Neuronal stem cell (in vitro differentiated cells): ENCODE measurements around the gene MCOLN1.
A peak's percentile ranks its signal among the peaks of the same experiment; 100 is the strongest.

Experiments used
- DNase-seq: peaks from one replicate; pipeline ENCODE4 v3.0.0-alpha.2; 2013; ENCODE audit warnings: low spot score
- H2AFZ ChIP-seq: one replicate; pipeline ENCODE4 v1.6.1; 2013; ENCODE audit warnings: mild to moderate bottlenecking, low read length, inconsistent platforms
- H2AK5ac ChIP-seq: 2 replicates; pipeline ENCODE4 v1.6.1; 2013; ENCODE audit warnings: low read depth, mild to moderate bottlenecking, inconsistent platforms, low read length, moderate library complexity, mixed read lengths
- H2BK120ac ChIP-seq: 2 replicates; pipeline ENCODE4 v1.6.1; 2013; ENCODE audit warnings: low read depth, mild to moderate bottlenecking, inconsistent platforms, low read length, moderate library complexity, mixed read lengths
- H2BK12ac ChIP-seq: one replicate; pipeline ENCODE4 v1.6.1; 2013; ENCODE audit warnings: low read length, inconsistent platforms
- H2BK15ac ChIP-seq: 2 replicates; pipeline ENCODE4 v1.6.1; 2013; ENCODE audit warnings: mild to moderate bottlenecking, low read length, inconsistent platforms, mixed read lengths
- H2BK5ac ChIP-seq: one replicate; pipeline ENCODE4 v1.6.1; 2013; ENCODE audit warnings: inconsistent platforms, mild to moderate bottlenecking, low read length, moderate library complexity
- H3K14ac ChIP-seq: one replicate; pipeline ENCODE4 v1.6.1; 2013; ENCODE audit warnings: low read length, inconsistent platforms
- H3K18ac ChIP-seq: 2 replicates; pipeline ENCODE4 v1.6.1; 2013; ENCODE audit warnings: low read length, inconsistent platforms
- H3K23ac ChIP-seq: 2 replicates; pipeline ENCODE4 v1.6.1; 2013; ENCODE audit warnings: low read depth, mild to moderate bottlenecking, mixed read lengths, low read length, inconsistent platforms; ENCODE audit not compliant: poor library complexity
- H3K27ac ChIP-seq: replicated peaks from 3 replicates; pipeline ENCODE4 v1.5.1; 2013; ENCODE audit warnings: low read length, inconsistent platforms
- H3K27me3 ChIP-seq, 3 experiments: 2 replicates each; pipeline ENCODE4 v1.6.1; 2013; ENCODE audit warnings: low read length in 3 of 3, mild to moderate bottlenecking in 2 of 3, inconsistent platforms in 1 of 3, low read depth in 1 of 3, mixed read lengths in 1 of 3, moderate library complexity in 1 of 3; ENCODE audit not compliant: control insufficient read depth in 3 of 3, insufficient read depth in 3 of 3
- H3K36me3 ChIP-seq, 2 donors: replicated peaks in 1 of 2; 2 replicates each; pipeline ENCODE4 v1.6.1; 2013; ENCODE audit warnings: low read length in 2 of 2; ENCODE audit not compliant: control insufficient read depth in 2 of 2, insufficient read depth in 2 of 2
- H3K4ac ChIP-seq: 2 replicates; pipeline ENCODE4 v1.6.1; 2013; ENCODE audit warnings: inconsistent platforms, mild to moderate bottlenecking, low read length, moderate library complexity
- H3K4me1 ChIP-seq, 2 donors: 1 replicate in 1 of 2; 2 replicates in 1 of 2; pipeline ENCODE4 v1.6.1; 2013; ENCODE audit warnings: low read length in 2 of 2, low read depth in 1 of 2; ENCODE audit not compliant: control insufficient read depth in 2 of 2, insufficient read depth in 1 of 2
- H3K4me2 ChIP-seq: one replicate; pipeline ENCODE4 v1.6.1; 2013; ENCODE audit warnings: mild to moderate bottlenecking, low read length, inconsistent platforms; ENCODE audit not compliant: insufficient read depth, poor library complexity, severe bottlenecking
- H3K4me3 ChIP-seq, 2 donors: 2 replicates each; pipeline ENCODE4 v1.5.1; 2013; ENCODE audit warnings: low read length in 2 of 2, mild to moderate bottlenecking in 2 of 2, inconsistent platforms in 1 of 2, moderate library complexity in 1 of 2
- H3K79me1 ChIP-seq: one replicate; pipeline ENCODE4 v1.6.1; 2013; ENCODE audit warnings: low read depth, mild to moderate bottlenecking, inconsistent platforms, low read length, moderate library complexity
- H3K9ac ChIP-seq: one replicate; pipeline ENCODE4 v1.6.1; 2013; ENCODE audit warnings: mild to moderate bottlenecking, low read depth, low read length, inconsistent platforms; ENCODE audit not compliant: poor library complexity
- H3K9me3 ChIP-seq, 2 donors: replicated peaks in 1 of 2; 2 replicates each; pipeline versions ENCODE3 to v1.6.1; 2013; ENCODE audit warnings: low read length in 2 of 2, mild to moderate bottlenecking in 2 of 2, inconsistent platforms in 1 of 2, low read depth in 1 of 2, mixed read lengths in 1 of 2, moderate library complexity in 1 of 2; ENCODE audit not compliant: control insufficient read depth in 2 of 2, insufficient read depth in 1 of 2
- H4K8ac ChIP-seq: one replicate; pipeline ENCODE4 v1.6.1; 2013; ENCODE audit warnings: low read depth, mild to moderate bottlenecking, inconsistent platforms, low read length, moderate library complexity
- H4K91ac ChIP-seq: one replicate; pipeline ENCODE4 v1.6.1; 2013; ENCODE audit warnings: low read length, low read depth, mild to moderate bottlenecking, inconsistent platforms; ENCODE audit not compliant: poor library complexity
- WGBS, 2 donors: extraction: QIAGEN DNeasy Blood & Tissue Kit; methylation state at CpG; one replicate each; pipeline ENCODE4 v1.1.7; 2013; ENCODE audit warnings: missing lambda C conversion rate in 2 of 2, mixed read lengths in 1 of 2; ENCODE audit not compliant: insufficient read length in 2 of 2, insufficient replicate concordance in 1 of 2; ENCODE audit errors: extremely low coverage in 2 of 2; 5-methylcytosine and 5-hydroxymethylcytosine counted together

The MCOLN1 gene

DNA sequence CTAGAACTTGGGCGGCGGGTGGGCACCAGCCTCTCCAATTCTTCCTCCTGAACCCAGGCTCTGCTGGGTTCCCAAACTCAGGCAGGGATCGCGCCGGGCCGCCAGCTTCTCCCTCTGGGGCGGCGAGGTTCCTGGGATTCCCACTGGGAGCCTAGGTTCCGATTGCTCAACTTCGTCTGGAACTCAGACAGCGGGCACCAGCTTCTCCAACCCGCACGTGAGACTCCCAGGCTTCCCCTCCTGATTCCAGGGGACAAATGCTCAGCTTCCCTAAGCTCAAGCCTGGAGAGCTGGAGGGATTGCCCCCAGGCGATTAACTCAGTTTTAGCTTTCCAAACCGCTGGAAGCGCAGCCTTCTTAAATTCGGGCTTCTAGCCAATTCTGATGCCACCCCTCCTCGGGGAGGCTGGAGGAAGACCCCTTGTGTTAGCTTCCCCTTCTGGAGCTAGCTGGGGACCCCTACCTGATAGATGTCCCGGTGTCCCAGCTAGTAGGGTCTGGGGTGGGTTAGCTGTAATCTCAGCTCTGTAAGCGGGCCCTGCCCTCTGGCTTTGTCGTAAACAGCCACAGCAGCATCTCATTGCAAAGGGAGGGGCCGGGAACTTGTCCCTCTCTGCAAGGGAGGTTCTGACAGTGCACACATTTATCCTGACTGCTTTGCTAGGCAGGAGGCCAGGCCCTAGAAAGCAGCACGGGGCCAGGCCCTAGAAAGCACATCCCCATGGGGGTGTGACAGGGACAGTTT, 671 bp downstream of the MCOLN1 start:
- no peak overlapping the region for H4K91ac ChIP-seq
- no peak overlapping the region for H3K27ac ChIP-seq
- H4K8ac ChIP-seq, result no peak overlapping the region
- H2AFZ ChIP-seq, result peak overlapping the region; percentile 90
- H3K4me3 ChIP-seq, result peak overlapping the region; percentile 61 to 83
- WGBS, 2 donors, result no CpG with 5 or more reads among the region's 23 CpGs
- peak overlapping the region; percentile 77 for H3K9ac ChIP-seq
- H2AK5ac ChIP-seq, result peak overlapping the region; percentile 56
- peaks cover 5 to 21% of the 10 kb centered on the region in 2 donors for H3K36me3 ChIP-seq
- no peak for DNase-seq
- peak overlapping the region; percentile 88 for H3K4me2 ChIP-seq
- H2BK5ac ChIP-seq, result no peak overlapping the region
- no peak overlapping the region for H2BK12ac ChIP-seq
- no peak overlapping the region for H3K23ac ChIP-seq
- peaks cover 6% of the 10 kb centered on the region for H3K79me1 ChIP-seq
- no peak overlapping the region for H3K14ac ChIP-seq
- H3K27me3 ChIP-seq, result no peaks in the 10 kb centered on the region
- no peaks in the 10 kb centered on the region for H3K9me3 ChIP-seq
- H3K4ac ChIP-seq, result peak overlapping the region; percentile 53
- no peak overlapping the region for H2BK15ac ChIP-seq
- peaks cover 7 to 10% of the 10 kb centered on the region in 2 donors for H3K4me1 ChIP-seq
- no peak overlapping the region for H2BK120ac ChIP-seq
- H3K18ac ChIP-seq, result no peak overlapping the region

DNA sequence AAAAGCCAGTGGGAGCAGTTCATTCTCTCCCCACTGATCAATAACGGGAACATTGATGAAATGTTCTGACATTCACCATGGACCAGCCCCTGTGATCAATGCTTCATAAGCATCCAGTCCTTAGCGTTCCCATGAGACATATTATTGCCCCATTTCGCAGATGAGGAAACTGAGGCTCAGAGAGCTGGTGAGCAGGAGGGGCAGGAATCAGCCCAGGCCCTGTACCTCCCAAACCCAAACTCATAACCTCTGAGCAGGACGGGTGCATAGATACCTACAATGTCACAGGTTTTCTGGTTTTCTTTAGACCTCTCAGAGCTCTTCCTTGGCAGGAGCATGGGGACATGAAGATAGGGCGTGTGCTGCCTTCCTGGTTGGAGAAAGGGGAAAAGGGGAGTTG, 2.1 kb downstream of the MCOLN1 start:
- Histone ChIP-seq H2BK120ac (no peak overlapping the region), H3K36me3 (peaks cover 6 to 15% of the 10 kb centered on the region in 2 donors), H2AK5ac (no peak overlapping the region), H3K4me1 (peaks cover 7 to 10% of the 10 kb centered on the region in 2 donors), H3K4me3 (no peak overlapping the region), H2AFZ (no peak overlapping the region), H4K91ac (no peak overlapping the region), H3K18ac (no peak overlapping the region), H3K4me2 (no peak overlapping the region), H4K8ac (no peak overlapping the region), H2BK12ac (no peak overlapping the region), H3K14ac (no peak overlapping the region), H2BK5ac (no peak overlapping the region), H3K4ac (no peak overlapping the region), H3K23ac (no peak overlapping the region), H3K79me1 (peaks cover 6% of the 10 kb centered on the region), H3K27ac (no peak overlapping the region), H3K9me3 (no peaks in the 10 kb centered on the region), H3K27me3 (no peaks in the 10 kb centered on the region), H3K9ac (no peak overlapping the region), H2BK15ac (no peak overlapping the region)
- WGBS, 2 donors, result no CpG with 5 or more reads among the region's 5 CpGs
- DNase-seq, result no peak

DNA sequence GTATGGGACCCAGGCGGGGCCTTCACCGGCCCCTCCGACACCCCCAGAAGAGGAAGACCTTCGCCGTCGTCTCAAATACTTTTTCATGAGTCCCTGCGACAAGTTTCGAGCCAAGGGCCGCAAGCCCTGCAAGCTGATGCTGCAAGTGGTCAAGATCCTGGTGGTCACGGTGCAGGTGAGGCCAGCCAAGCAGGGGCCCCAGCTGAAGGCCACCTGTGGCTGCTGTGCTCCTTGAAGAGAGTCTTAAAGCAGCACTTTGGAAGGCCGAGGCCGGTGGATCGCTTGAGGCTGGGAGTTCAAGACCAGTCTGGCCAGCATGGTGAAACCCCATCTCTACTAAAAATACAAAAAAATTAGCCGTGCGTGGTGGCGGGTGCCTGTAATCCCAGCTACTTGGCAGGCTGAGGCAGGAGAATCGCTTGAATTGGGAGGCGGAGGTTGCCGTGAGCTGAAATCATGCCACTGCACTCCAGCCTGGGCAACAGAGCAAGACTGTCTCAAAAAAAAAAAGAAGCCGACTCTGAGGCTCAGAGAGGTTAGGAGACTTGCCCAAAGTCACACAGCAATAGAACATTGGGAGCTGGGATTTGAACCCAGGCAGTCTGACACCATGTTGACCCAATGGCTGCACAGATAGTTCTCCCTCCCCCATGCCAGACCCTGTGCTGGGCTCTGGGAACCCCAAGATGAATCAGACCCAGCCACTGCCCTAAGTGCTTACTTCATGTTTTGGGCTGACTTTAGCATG, 2.7 kb downstream of the MCOLN1 start:
- no peak overlapping the region for H2BK12ac ChIP-seq
- no peak overlapping the region for H3K4ac ChIP-seq
- no peak for DNase-seq
- H3K23ac ChIP-seq, result no peak overlapping the region
- WGBS, 2 donors, result no CpG with 5 or more reads among the region's 20 CpGs
- no peak overlapping the region for H2BK15ac ChIP-seq
- H3K36me3 ChIP-seq, result peaks cover 8 to 20% of the 10 kb centered on the region in 2 donors
- H3K18ac ChIP-seq, result no peak overlapping the region
- no peak overlapping the region for H3K14ac ChIP-seq
- H3K27me3 ChIP-seq, result no peaks in the 10 kb centered on the region
- no peak overlapping the region for H3K27ac ChIP-seq
- H4K8ac ChIP-seq, result no peak overlapping the region
- no peak overlapping the region for H3K9ac ChIP-seq
- H2AK5ac ChIP-seq, result no peak overlapping the region
- no peak overlapping the region for H3K4me3 ChIP-seq
- no peak overlapping the region for H2BK5ac ChIP-seq
- H2BK120ac ChIP-seq, result no peak overlapping the region
- H3K4me1 ChIP-seq, result peaks cover 7 to 10% of the 10 kb centered on the region in 2 donors
- H3K9me3 ChIP-seq, result no peaks in the 10 kb centered on the region
- no peak overlapping the region for H3K4me2 ChIP-seq
- no peak overlapping the region for H2AFZ ChIP-seq
- H3K79me1 ChIP-seq, result peaks cover 6% of the 10 kb centered on the region
- no peak overlapping the region for H4K91ac ChIP-seq
